Measurements from ENCODE around the gene ICAM2.

- no peak for TF ChIP-seq MAX (CRISPR knock-in tag; IDR thresholded peaks at IDR 0.05)
- no peak for TF ChIP-seq ZNF232 (CRISPR knock-in tag; IDR thresholded peaks at IDR 0.05)
- no peak for TF ChIP-seq CTCF (IDR thresholded peaks at IDR 0.05)
- TF ChIP-seq HMGXB4 (CRISPR knock-in tag; IDR thresholded peaks at IDR 0.05): no peak
- TF ChIP-seq ESRRA (CRISPR knock-in tag; IDR thresholded peaks at IDR 0.05; ENCODE audit: borderline replicate concordance): no peak
- TF ChIP-seq E2F5 (CRISPR knock-in tag; IDR thresholded peaks at IDR 0.05): no peak
- TF ChIP-seq PREB (CRISPR knock-in tag; IDR thresholded peaks at IDR 0.05; ENCODE audit: borderline replicate concordance): no peak
These were observed 34.9 kb downstream of the ICAM2 start for GRCh38 chr17:63985387-63986140.
